PC-9 (cell line): ENCODE measurements around the gene CYP2A13. TPM values are rescaled to one million over a fixed set of nuclear protein-coding genes. Genes with fewer than 3 reads are reported as not detected.
"Not testable (repeated sequence)": the region's sequence is repeated elsewhere in the genome, so short reads cannot be mapped to it uniquely, and the experiment has no call there.

ENCODE experiments used
- BruUV-seq: library from RNA; stranded (reverse); fragments of 400-500 nt; replicated peaks from 2 replicates; lab custom pipeline; 2021; lab: Mats Ljungman, UMichigan
- CTCF ChIA-PET: fragments of 300-600 bp; sonication (Branson Sonifier 250); formaldehyde crosslinking; loops from one replicate; lab custom pipeline; 2022; ENCODE audit warnings: antibody characterized with exemption; lab: Charles Lee
- POLR2A ChIA-PET: fragments of 300-600 bp; sonication (Branson Sonifier 250); formaldehyde crosslinking; loops from one replicate; lab custom pipeline; 2022; ENCODE audit warnings: antibody characterized with exemption; ENCODE audit not compliant: unreplicated experiment; lab: Charles Lee
- DNase-seq, 2 experiments: peaks; one replicate each; pipeline versions ENCODE4 v3.0.0 to v3.0.0-alpha.2; 2015 to 2022; ENCODE audit warnings: mixed read lengths in 1 of 2
- H2AFZ ChIP-seq: fragments of 200-600 bp; sonication (generic); 2 replicates; pipeline ENCODE4 v1.8.1; 2017; ENCODE audit warnings: antibody characterized with exemption
- H3F3A ChIP-seq: fragments of 200-600 bp; sonication (generic); 2 replicates; pipeline ENCODE4 v1.8.1; 2017; ENCODE audit warnings: antibody characterized with exemption, mild to moderate bottlenecking, low read depth; ENCODE audit not compliant: insufficient read depth
- H3K27ac ChIP-seq: fragments of 200-600 bp; sonication (generic); 2 replicates; pipeline ENCODE4 v1.6.1; 2016; ENCODE audit warnings: mixed run types
- H3K27me3 ChIP-seq: fragments of 200-600 bp; sonication (generic); 2 replicates; pipeline ENCODE4 v1.6.1; 2016; ENCODE audit warnings: low read depth, mixed run types; ENCODE audit not compliant: insufficient read depth
- H3K36me3 ChIP-seq: fragments of 200-600 bp; sonication (generic); 2 replicates; pipeline ENCODE4 v1.6.1; 2016; ENCODE audit warnings: low read depth, mixed run types
- H3K4me1 ChIP-seq: fragments of 200-600 bp; sonication (generic); replicated peaks from 2 replicates; pipeline ENCODE4 v1.6.1; 2016; ENCODE audit warnings: mixed run types; ENCODE audit not compliant: insufficient read depth
- H3K4me2 ChIP-seq: fragments of 200-600 bp; sonication (generic); 2 replicates; pipeline ENCODE4 v1.6.1; 2017; ENCODE audit warnings: mixed run types
- H3K4me3 ChIP-seq: fragments of 200-600 bp; sonication (generic); 2 replicates; pipeline ENCODE4 v1.6.1; 2016; ENCODE audit warnings: mixed run types
- H3K79me2 ChIP-seq: fragments of 200-600 bp; sonication (generic); 2 replicates; pipeline ENCODE4 v1.6.1; 2017; ENCODE audit warnings: low read depth, mixed run types
- H3K9me2 ChIP-seq: fragments of 200-600 bp; sonication (generic); 2 replicates; pipeline ENCODE4 v1.8.1; 2017; ENCODE audit warnings: mild to moderate bottlenecking; ENCODE audit not compliant: insufficient read depth
- H3K9me3 ChIP-seq: fragments of 200-600 bp; sonication (generic); 2 replicates; pipeline ENCODE4 v1.8.1; 2016; ENCODE audit warnings: low read depth; ENCODE audit not compliant: insufficient read depth
- H4K20me1 ChIP-seq: fragments of 200-600 bp; sonication (generic); 2 replicates; pipeline ENCODE4 v1.8.1; 2017; ENCODE audit not compliant: insufficient read depth
- CTCF ChIP-seq: fragments of 200-600 bp; sonication (generic); conservative IDR thresholded peaks from 2 replicates; pipeline ENCODE4 v1.6.1; 2017; ENCODE audit warnings: mixed run types, antibody characterized with exemption, mild to moderate bottlenecking, moderate library complexity
- EZH2 ChIP-seq: fragments of 200-600 bp; sonication (generic); IDR thresholded peaks from 2 replicates; pipeline ENCODE4 v1.8.0; 2017; ENCODE audit warnings: antibody characterized with exemption, low read depth
- intact Hi-C: fragments of 100-400 bp; cut with micrococcal nuclease; formaldehyde crosslinking; loops from one replicate; pipeline ENCODE4 v1.10.0; 2022; ENCODE audit not compliant: unreplicated experiment
- total RNA-seq: library from RNA; stranded (reverse); gene quantifications from 2 replicates; pipeline ENCODE4 v1.2.3, GENCODE V29; 2021

The CYP2A13 gene
- total RNA-seq, 1 experiment from 2014 or later: not detected

GRCh38 chr19:41097302-41097701 lies 9.1 kb downstream of the CYP2A13 start:
- no peaks in the 10 kb centered on the region for H4K20me1 ChIP-seq
- TF ChIP-seq CTCF (no peak), EZH2 (no peak)
- H3K27me3 ChIP-seq: peaks cover 16% of the 10 kb centered on the region; the same call in 1 of the 2 replicates
- ChIA-PET POLR2A (no interaction called here), CTCF (no interaction called here)
- no peak overlapping the region for H3K27ac ChIP-seq
- BruUV-seq: no TSS peak
- no peaks in the 10 kb centered on the region for H3K79me2 ChIP-seq
- H3K9me2 ChIP-seq: no peaks in the 10 kb centered on the region
- H3K4me3 ChIP-seq: no peak overlapping the region
- H2AFZ ChIP-seq: no peak overlapping the region
- 0 out of 2 replicates have a peak, but pooled peaks cover 3% of the 10 kb centered on the region for H3K9me3 ChIP-seq
- intact Hi-C loops: no loop called here
- no peaks in the 10 kb centered on the region for H3K36me3 ChIP-seq
- H3F3A ChIP-seq: no peaks in the 10 kb centered on the region
- no peak for DNase-seq
- H3K4me1 ChIP-seq: no peaks in the 10 kb centered on the region; the same call in 1 of the 2 replicates
- H3K4me2 ChIP-seq: no peak overlapping the region

- Histone ChIP-seq H3K9me3 (0 out of 2 replicates have a peak, but pooled peaks cover 5% of the 10 kb centered on the region), H3K27me3 (peaks cover 19% of the 10 kb centered on the region; the same call in 1 of the 2 replicates), H2AFZ (no peak overlapping the region), H3K36me3 (no peaks in the 10 kb centered on the region), H3K4me3 (no peak overlapping the region), H3K79me2 (no peaks in the 10 kb centered on the region), H3K27ac (no peak overlapping the region), H3F3A (no peaks in the 10 kb centered on the region), H4K20me1 (no peaks in the 10 kb centered on the region), H3K4me1 (no peaks in the 10 kb centered on the region; the same call in 1 of the 2 replicates), H3K4me2 (no peak overlapping the region), H3K9me2 (no peaks in the 10 kb centered on the region)
- CTCF ChIA-PET: no interaction called here
- intact Hi-C loops: no loop called here
- DNase-seq: no peak
- POLR2A ChIA-PET: no interaction called here
- TF ChIP-seq EZH2 (no peak), CTCF (no peak)
- no TSS peak for BruUV-seq
Measured at GRCh38 chr19:41098762-41099161, 10.5 kb downstream of the CYP2A13 start.

GRCh38 chr19:41102210-41102609 lies 14.0 kb downstream of the CYP2A13 start:
- H4K20me1 ChIP-seq, CTCF ChIA-PET, H3F3A ChIP-seq, H3K4me1 ChIP-seq, DNase-seq, H3K4me3 ChIP-seq, H3K27ac ChIP-seq, POLR2A ChIA-PET, intact Hi-C loops, H2AFZ ChIP-seq, H3K9me3 ChIP-seq, H3K79me2 ChIP-seq, BruUV-seq, H3K36me3 ChIP-seq, H3K4me2 ChIP-seq, H3K9me2 ChIP-seq: not testable (repeated sequence)
- H3K27me3 ChIP-seq: peaks cover 13% of the 10 kb centered on the region; the same call in 1 of the 2 replicates

- POLR2A ChIA-PET: no interaction called here
- H3K9me2 ChIP-seq: no peaks in the 10 kb centered on the region
- no peak overlapping the region for H3K4me2 ChIP-seq
- BruUV-seq: no TSS peak
- H3K27me3 ChIP-seq: peaks cover 5% of the 10 kb centered on the region; the same call in 1 of the 2 replicates
- no peak for DNase-seq
- TF ChIP-seq EZH2: no peak
- TF ChIP-seq CTCF: no peak
- intact Hi-C loops: no loop called here
- H3K4me3 ChIP-seq: no peak overlapping the region
- no peaks in the 10 kb centered on the region for H3K79me2 ChIP-seq
- no peaks in the 10 kb centered on the region for H3K4me1 ChIP-seq
- H3K9me3 ChIP-seq: peaks cover 5% of the 10 kb centered on the region; the same call in 1 of the 2 replicates
- no peaks in the 10 kb centered on the region for H4K20me1 ChIP-seq
- H3K36me3 ChIP-seq: no peaks in the 10 kb centered on the region
- H2AFZ ChIP-seq: no peak overlapping the region
- no peaks in the 10 kb centered on the region for H3F3A ChIP-seq
- CTCF ChIA-PET: no interaction called here
- H3K27ac ChIP-seq: no peak overlapping the region
Measured at GRCh38 chr19:41106177-41106576, 17.9 kb downstream of the CYP2A13 start.
